Activated CD4-positive, alpha-beta T cell treated with anti-CD3 and anti-CD28 coated beads, Interleukin-2, amount 50 U/mL, for 1 hour (primary cell): ENCODE measurements around the gene XPR1.
"Not testable (repeated sequence)": the region's sequence is repeated elsewhere in the genome, so short reads cannot be mapped to it uniquely, and the experiment has no call there.

Experiments
- DNase-seq: peaks from one replicate; pipeline ENCODE4 v3.0.0-alpha.2; 2020

Gene XPR1

DNA sequence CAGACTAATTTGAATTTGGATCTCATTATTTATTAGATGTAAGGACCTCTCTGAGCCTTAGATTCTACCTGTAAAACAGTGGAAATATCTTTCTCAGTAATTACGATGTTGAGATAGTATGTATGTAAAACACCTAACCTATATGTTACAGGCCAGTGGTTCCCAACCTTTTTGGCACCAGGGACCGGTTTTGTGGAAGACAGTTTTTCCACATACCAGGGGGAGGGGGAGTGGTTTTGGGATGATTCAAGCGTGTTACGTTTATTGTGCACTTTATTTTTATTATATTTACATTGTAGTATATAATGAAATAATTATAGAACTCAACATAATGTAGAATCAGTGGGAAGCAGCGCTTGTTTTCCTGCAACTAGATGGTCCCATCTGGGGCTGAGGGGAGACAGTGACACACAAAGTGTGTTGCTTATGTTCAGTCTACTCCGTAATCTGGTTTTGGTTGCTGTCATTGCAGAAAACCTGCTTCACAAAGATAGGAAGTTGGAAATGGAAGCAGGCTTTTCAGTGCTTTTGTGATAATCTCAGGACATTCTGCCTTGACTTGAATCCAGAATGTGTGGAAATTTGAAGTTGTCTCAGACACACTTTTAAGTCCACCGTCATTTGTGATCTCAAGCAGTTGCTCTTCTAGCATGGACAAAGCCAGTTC lies 12.8 kb downstream of the XPR1 start:
- no peak for DNase-seq

DNA sequence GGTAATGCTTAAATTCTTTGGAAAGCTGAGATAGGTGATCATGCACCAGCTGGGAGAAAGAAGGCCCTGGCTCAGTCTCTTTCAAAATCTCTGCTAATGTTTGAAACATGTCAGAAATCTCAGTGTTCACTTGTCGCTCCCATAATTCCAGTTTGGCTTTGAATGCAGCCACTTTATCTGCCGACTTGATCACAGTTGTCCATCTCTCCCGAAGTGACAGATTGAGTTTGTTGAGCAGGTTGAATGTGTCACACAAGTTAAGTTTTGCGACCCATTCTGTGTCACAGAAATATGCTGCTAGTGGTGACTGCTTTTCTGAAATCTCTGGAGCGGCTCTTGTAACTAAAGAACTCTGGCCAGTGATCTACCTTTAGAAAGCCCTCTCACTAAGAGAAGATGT lies 13.4 kb downstream of the XPR1 start:
- not testable (repeated sequence) for DNase-seq

DNA sequence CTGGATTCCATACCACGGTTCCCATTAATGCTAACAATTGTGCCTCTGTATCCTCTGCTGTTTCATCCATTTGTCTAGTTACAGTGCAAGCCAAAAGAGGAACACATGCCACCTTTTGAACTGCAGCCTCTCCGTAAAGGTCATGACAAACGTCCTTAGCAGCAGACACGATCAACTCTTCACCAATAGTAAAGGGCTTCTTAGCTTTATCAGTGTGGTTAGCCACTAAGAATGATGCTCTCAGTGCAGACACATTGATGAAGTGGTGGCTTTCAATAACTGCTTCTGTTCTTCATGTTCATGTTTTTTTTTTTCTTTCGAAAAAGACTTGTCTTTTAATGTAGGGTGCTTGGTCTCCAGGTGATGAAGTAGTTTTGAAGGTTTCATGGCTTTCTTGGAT lies 14.3 kb downstream of the XPR1 start:
- no peak for DNase-seq

DNA sequence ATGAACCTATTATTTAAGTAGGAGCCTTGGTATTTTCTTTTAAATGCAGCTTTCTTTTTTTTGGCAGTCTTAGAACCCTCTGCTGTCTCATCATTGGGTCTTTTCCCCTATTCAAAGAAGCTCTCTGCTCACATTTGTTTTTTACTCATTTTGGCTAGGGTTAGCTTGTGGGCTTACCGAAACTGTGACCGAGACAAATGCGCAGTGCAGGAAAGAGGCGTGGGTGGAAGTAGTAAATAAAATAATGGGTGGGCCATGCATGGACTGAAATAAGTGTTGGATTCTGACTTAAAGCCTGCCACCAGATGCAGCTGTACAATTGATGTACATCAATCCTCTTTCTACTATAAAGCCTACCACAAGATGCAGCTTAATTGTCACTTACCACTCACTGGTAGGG lies 14.7 kb downstream of the XPR1 start:
- DNase-seq: no peak

DNA sequence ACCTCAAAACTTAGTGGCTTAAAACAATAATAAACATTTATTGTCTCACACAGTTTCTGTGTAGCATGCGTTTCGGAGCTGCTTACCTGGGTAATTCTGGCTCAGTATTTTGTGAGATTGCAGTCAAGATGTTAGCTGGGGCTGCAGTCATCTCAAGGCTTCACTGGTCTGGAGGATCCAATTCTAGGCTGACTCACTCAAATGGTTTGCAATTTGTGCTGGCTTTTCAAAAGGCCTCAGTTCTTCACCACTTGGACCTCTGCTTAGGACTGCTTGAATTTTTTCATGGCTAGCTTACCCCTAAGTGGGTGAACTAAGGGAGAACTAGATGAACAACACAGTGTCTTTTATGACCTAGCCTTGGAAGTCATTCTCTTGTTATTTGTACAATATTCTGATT lies 21.0 kb downstream of the XPR1 start:
- DNase-seq: no peak

DNA sequence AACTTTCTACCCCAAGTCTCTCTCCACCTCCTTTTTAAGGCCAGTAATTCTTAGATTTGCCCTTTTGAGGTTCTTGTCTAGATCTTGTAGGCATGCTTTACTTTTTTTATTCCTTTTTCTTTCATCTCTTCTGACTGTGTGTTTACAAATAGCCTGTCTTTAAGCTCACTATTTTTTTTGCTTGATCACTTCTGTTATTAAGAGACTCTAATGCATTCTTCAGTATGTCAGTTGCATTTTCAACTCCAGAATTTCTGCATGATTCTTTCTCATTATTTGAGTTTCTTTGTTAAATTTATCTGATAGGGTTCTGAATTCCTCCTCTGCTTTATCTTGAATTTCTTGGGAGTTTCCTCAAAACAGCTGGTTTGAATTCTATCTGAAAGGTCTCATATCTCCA lies 30.9 kb downstream of the XPR1 start:
- DNase-seq: no peak

DNA sequence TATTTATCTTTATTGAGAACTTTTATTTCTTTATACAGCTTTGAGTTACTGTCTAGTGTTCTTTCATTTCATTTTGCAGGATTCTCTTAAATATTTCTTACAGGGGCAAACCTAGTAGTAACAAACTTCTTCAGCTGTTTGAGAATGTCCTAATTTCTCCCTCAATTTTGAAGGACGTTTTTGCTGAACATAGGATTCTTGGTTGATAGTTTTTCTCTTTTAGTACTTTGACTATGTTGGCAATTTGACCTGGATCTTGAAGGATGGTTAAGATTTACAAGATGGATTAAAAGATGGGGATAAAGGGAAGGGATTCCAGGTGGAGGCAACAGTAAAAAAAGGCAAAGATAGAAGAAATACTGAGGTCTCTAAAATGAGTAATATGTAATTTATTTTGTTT lies 38.9 kb downstream of the XPR1 start:
- DNase-seq: no peak

DNA sequence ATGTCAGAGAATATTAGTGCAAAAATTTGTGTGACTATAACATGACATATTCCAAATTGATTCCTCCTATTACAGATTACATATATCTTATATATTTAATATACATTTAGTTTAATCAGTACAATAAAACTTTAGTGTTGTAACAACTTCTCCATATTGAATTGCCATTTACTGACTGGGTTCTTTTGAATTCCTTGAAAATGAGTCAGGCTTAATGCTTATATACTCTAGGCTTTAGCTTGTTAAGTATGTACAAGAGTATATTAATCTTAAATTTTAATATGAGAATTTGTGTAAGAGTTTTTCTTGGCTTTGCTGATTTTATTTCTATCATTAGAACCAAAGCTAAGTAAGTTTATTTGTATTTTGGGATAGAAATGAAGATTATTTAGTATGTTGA lies 40.3 kb downstream of the XPR1 start:
- DNase-seq: no peak

DNA sequence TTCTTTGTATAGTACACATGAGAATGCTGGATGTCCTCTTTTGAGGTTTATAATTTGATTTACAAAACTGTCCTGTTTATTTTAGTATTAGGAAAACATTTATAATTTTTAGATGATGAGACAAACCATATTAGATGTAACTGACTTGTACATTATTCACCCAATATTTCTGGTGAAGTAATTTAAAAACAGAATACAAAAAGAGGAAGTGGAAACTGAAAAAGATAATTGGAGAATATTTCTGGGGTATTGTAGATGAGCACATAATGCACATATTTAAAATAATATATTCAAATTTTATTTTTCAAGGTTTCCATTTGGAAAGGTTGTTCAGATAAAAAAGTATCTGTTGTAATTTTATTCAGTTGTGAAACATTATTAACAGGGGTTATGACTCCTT lies 40.7 kb downstream of the XPR1 start:
- DNase-seq: no peak

DNA sequence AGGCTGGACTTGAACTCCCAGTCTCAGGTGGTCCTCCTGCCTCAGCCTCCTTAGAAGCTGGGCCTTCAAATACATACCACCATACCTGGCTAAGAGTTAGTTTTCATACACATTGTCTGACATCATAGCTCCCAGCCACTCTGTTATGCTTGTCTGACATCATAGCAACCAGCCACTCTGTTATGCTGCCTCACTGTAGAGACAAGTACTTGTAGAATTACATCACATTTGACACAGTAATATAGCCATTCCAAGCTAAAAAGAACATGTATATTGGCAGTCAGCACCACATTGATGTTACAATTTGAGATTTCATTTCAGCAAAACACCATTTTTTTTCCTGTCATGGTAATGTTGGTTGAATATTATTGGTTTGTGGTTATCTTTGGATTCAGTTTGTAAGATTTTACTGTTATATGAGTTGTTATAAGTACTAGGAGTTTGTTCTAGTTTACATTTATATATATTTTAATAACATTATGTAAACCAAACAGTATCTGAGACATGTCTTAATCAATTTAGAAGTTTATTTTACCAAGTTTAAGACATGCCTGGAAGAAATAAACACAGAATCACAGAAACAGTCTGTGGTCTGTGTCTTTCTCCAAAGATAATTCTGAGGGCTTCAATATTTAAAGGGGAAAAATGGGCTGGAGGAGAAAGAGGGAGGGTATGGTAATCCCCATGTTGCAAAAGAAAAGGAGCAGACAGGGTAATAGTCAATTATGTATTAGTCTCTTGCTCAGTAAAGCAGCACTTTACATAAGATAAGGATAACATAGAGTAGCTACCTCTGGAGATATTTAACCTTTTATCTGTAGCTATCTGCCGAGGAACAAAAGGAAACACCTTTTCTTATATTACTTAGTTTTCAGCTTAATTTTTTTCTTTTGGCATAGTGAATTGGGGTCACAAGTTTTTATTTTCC lies 43.0 kb downstream of the XPR1 start:
- no peak for DNase-seq

DNA sequence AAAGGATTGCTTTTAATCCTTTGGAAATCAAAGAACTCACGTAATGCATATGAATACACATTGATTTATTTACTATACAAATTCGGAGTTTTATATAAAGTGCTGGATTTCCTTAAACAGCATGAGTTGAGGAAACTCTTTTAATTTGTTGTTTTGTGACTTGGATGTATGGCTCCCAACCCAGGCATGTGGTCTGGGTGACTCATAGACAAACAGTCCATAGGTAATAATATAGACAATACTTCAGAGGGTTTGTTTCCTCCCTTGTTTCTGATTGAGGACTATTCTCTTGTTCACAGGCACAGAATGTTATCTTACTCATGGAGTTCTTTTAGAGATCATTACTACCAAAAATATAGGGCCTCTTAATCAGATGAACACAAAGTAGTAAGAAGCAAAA lies 43.8 kb downstream of the XPR1 start:
- no peak for DNase-seq

DNA sequence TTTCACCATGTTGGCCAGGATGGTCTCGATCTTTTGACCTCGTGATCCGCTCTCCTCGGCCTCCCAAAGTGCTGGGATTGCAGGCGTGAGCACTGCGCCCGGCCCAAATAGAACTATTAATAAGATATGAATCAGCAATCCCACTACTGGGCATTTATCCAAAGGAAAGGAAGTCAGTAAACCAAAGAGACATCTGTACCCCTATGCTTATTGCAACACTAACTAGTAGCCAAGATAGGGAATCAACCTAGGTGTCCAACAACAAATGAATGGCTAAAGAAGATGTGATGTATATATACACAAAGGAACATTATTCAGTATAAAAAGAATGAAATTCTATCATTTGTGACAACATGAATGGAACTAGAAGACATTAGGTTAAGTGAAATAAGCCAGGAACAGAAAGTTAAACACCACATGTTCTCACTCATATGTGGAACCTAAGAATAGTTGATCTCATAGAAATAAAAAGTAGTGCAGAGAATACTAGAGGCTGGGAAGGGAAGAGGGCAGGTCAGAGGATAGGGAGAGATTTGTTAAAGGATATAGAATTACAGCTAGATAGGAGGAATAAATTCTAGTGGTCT lies 48.8 kb downstream of the XPR1 start:
- DNase-seq: no peak

DNA sequence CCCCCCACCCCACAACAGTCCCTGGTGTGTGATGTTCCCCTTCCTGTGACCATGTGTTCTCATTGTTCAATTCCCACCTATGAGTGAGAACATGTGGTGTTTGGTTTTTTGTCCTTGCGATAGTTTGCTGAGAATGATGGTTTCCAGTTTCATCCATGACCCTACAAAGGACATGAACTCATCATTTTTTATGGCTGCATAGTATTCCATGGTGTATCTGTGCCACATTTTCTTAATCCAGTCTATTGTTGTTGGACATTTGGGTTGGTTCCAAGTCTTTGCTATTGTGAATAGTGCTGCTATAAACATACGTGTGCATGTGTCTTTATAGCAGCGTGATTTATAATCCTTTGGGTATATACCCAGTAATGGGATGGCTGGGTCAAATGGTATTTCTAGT lies 51.3 kb downstream of the XPR1 start:
- DNase-seq: not testable (repeated sequence)

DNA sequence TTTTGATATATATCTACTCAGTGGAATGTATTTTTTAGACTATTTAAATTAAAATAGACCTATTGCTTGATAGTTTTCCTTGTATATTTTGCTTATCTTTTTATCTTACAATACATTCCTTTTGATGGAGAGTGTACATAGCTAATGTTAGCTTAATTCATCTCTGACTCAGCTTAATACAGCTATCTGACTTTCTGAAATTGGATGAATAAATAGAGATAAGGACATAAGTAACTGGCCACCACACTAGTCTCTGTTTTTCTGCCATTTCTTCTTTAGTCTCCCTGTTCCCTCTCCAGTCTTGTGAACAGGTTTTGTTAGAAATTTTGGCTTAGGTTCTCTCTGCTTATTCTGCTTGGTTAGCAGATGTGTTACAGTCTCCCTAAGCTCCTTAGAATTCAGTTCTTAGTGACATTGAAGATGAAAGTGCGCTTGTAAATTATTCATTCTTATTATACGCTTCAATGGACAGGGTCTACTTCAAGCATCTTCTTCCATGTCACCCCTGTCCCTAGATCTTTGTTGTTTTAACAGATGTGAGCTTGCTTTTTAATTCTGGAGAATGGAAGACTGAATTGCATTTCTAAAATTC lies 59.6 kb downstream of the XPR1 start:
- DNase-seq: no peak

DNA sequence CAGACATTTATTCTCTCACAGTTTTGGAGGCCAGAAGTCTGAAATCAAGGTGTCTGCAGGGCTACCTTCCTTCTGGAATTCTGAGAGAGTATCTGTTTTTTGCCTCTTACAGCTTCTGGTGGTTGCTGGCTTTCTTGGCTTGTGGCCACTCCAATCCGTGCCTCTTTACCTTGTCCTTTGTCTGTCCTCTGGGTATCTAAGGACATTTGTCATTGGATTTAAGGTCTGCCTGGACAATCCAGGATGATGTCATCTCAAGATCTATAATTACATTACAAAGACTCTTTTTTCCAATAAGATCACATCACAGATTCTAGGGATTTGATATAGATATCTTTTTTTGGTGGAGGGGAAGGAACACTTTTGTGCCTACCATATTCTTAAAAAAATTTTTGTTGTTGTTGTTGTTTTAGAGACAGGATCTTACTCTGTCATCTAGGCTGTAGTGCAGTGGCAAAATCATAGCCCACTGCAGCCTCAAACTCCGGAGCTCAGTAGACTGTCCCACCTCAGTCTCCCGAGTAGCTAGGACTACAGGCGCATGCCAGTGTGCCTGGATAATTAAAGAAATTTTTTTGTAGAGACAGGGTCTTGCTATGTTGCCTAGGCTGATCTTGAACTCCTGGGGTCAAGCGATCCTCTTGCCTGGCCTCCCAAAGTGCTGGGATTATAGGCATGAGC lies 61.9 kb downstream of the XPR1 start:
- no peak for DNase-seq

DNA sequence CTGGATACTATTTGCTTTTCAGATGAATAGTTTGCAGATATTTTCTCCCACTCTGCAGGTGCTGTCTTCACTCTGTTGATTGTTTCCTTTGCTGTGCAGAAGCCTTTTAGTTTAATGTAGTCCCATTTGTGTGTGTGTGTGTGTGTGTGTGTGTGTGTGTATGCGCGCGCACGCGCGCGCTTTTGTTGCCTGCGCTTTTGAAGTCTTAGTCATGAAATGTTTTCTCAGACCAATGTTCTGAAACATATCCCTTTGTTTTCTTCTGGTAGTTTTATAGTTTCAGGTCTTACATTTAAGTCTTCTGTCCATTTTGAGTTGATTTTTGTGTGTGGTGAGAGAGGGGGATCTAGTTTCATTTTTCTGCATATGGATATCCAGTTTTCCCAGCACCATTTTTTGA lies 63.5 kb downstream of the XPR1 start:
- DNase-seq: no peak

DNA sequence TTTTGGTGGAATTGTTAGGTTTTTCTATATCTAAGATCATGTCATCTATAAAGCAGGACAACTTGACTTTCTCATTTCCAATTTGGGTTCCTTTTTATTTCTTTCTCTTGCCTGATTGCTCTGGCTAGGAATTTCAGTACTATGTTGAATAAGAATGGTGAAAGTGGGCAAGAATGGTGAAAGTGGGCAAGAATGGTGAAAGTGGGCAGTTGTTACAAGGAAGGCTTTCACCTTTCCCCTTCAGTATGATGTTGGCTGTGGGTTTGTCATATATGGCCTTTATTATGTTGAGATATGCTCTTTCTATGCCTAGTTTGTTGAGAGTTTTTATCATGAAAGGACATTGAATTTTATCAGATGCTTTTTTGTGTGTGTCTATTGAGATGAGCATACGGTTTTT lies 64.5 kb downstream of the XPR1 start:
- no peak for DNase-seq

DNA sequence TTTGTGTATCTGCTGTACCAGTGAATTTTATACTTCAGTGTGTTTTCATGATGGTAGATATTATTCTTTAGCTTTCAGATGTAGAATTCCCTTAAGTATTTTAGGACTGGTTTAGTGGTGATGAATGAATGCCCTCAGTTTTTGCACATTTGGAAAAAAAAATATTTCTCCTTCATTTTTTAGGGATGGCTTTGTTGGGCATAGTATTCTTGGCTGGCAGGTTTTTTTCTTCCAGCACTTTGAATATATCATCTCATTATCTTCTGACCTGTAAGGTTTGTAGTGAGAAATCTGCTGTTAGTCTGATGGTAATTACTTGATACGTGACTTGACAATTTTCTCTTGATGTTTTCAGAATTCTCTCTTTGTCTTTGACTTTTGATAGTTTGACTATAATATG lies 66.8 kb downstream of the XPR1 start:
- DNase-seq: no peak

DNA sequence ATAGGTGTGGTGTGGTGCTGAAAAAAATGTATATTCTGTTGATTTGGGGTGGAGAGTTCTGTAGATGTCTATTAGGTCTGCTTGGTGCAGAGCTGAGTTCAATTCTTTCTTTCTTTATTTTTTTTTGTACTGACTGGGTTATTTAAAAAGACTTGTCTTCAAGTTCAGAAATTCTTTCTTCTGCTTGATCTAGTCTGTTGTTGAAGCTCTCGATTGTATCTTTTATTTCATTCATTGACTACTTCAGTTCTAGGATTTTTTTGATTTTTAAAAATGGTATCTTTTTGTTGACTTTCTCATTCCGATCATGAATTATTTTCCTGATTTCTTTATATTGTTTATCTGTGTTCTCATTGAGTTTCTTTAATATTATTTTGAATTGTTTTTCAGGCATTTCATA lies 70.6 kb downstream of the XPR1 start:
- DNase-seq: not testable (repeated sequence)

DNA sequence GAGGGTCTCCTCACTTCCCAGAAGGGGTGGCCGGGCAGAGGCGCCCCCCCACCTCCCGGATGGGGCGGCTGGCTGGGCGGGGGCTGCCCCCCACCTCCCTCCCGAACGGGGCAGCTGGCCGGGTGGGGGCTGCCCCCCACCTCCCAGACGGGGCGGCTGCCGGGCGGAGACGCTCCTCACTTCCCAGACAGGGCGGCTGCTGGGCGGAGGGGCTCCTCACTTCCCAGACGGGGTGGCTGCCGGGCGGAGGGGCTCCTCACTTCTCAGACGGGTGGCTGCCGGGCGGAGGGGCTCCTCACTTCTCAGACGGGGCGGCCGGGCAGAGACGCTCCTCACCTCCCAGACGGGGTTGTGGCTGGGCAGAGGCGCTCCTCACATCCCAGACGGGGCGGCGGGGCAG lies 78.9 kb downstream of the XPR1 start:
- DNase-seq: not testable (repeated sequence)

DNA sequence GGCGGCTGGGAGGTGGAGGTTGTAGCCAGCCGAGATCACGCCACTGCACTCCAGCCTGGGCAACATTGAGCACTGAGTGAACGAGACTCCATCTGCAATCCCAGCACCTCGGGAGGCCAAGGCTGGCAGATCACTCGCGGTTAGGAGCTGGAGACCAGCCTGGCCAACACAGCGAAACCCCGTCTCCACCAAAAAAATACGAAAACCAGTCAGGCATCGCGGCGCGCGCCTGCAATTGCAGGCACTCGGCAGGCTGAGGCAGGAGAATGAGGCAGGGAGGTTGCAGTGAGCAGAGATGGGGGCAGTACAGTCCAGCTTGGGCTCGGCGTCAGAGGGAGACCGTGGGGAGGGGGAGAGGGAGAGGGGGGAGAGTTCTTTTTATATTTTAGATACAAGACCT lies 79.4 kb downstream of the XPR1 start:
- not testable (repeated sequence) for DNase-seq

DNA sequence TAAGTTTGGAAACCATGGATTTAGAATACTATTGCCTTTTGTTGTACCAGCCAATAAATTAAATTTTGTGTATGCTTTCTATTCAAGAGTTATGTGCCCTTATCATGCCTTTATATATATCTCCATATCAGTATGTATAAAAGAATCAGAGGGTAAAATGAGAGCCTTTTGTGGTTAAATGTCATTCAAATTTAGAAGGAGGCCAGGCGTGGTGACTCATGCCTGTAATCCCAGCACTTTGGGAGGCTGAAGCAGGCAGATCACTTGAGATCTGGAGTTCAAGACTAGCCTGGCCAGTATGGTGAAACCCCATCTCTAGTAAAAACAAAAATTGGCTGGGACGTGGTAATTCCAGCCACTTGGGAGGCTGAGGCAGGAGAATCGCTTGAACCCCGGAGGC lies 88.9 kb downstream of the XPR1 start:
- DNase-seq: no peak

DNA sequence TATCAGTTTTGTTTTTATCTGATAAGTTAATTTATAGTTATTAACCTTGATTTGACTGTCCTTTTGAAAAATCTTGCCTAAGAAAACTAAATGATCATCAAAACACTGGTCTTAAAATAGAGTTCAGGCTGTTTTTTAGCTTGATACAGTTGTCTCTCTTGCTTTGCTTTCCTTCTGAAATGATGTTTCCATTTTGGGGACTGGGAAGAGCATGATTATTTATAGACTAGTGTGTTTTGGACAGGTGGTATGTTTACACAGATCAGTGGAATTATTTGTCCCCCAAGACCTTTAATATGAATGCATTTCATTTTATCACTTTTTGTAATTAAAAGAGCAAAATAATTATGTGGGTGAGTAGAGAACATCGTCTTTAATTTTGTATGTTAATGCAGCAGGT lies 90.8 kb downstream of the XPR1 start:
- no peak for DNase-seq
